Prostate gland (tissue), 2 donors: ENCODE results near the gene PSMC6. TPM values are rescaled to one million over a fixed set of nuclear protein-coding genes. Genes with fewer than 3 reads are reported as not detected.

ENCODE experiments used
- DNase-seq: peaks from one replicate; pipeline ENCODE4 v3.0.0-alpha.2; 2019; ENCODE audit warnings: low spot score
- H3K27ac ChIP-seq, 2 donors: fragments of 200-600 bp; sonication (generic); 2 replicates each; pipeline ENCODE4 v1.5.1; 2017 to 2019
- H3K27me3 ChIP-seq: fragments of 200-600 bp; sonication (generic); replicated peaks from 2 replicates; pipeline ENCODE4 v1.5.1; 2019; ENCODE audit not compliant: insufficient read depth
- H3K36me3 ChIP-seq, 2 donors: fragments of 200-600 bp; sonication (generic); 1 replicate in 1 of 2; 2 replicates in 1 of 2; pipeline versions ENCODE4 v1.5.1 to v1.8.1; 2017 to 2019
- H3K4me1 ChIP-seq: fragments of 200-600 bp; sonication (generic); replicated peaks from 2 replicates; pipeline ENCODE4 v1.5.1; 2019
- H3K4me3 ChIP-seq, 2 donors: fragments of 200-600 bp; sonication (generic); 2 replicates each; pipeline ENCODE4 v1.5.1; 2017 to 2019
- H3K9me3 ChIP-seq: fragments of 200-600 bp; sonication (generic); 2 replicates; pipeline ENCODE4 v1.5.1; 2017
- POLR2A ChIP-seq: fragments of 450-650 bp; IDR thresholded peaks from one replicate; pipeline ENCODE4 v1.6.1; 2016; ENCODE audit warnings: antibody characterized with exemption, mild to moderate bottlenecking
- POLR2AphosphoS5 ChIP-seq: sonication (generic); formaldehyde crosslinking; IDR thresholded peaks from one replicate; pipeline ENCODE4 v1.6.1; 2017; ENCODE audit warnings: antibody characterized with exemption
- WGBS: methylation state at CpG from one replicate; pipeline ENCODE4 v1.1.5; 2018; 5-methylcytosine and 5-hydroxymethylcytosine counted together
- intact Hi-C: fragments of 100-400 bp; cut with DNase I; formaldehyde crosslinking; loops from one replicate; pipeline ENCODE4 v1.14.2; 2022
- total RNA-seq, 2 donors: library from RNA; depleted of rRNA; stranded (reverse); fragments of >200 nt; gene quantifications; one replicate each; pipeline ENCODE4 v1.1.0, GENCODE V29; 2016
- TF ChIP-seq, protein P1 (sequence below), 4 experiments: fragments of 200-600 bp in 2 of 4; fragments of 450-650 bp in 2 of 4; sonication (generic) in 2 of 4; IDR thresholded peaks; 1 replicate in 3 of 4; 2 replicates in 1 of 4; pipeline ENCODE4 v1.5.1; 2016 to 2019; ENCODE audit warnings: antibody characterized with exemption in 4 of 4, mild to moderate bottlenecking in 2 of 4, moderate library complexity in 2 of 4

Gene PSMC6
- total RNA-seq, 2 donors from 2014 or later: 73.3 to 87.3 TPM

DNA sequence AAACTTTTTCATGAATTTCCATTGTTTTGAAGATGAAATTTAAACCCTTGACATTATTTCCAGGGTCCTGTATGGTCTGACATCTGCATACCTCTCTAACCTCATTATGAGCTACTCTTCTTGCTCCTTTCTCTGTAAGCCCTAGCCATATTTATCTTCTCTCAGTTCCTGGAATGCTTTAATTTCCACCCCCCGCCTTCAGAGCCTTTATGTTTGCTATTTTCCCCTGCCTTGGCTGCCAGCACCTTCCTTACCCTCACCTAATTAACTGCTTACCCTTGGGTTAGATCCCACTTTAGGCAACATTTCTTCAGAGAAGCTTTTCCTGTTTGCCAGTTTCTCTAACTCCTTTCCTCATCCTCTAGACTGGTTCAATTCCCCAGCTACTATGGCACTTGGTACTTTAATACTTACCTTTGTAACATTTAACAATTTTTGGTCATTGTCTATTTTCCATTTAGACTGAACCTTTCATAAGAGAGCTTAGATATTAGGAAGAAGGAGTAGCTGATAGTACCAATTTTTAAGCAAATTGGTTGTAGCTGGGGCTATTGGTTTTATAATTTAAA, 29.0 kb downstream of the PSMC6 start:
- H3K27ac ChIP-seq: no peak overlapping the region
- DNase-seq: no peak
- H3K4me3 ChIP-seq: no peak overlapping the region
- H3K27me3 ChIP-seq: no peaks in the 10 kb centered on the region
- no peaks in the 10 kb centered on the region for H3K9me3 ChIP-seq
- 34% methylated on average over 1 of the region's 1 CpG for WGBS
- no peaks in the 10 kb centered on the region for H3K4me1 ChIP-seq
- TF ChIP-seq, protein P1, sequence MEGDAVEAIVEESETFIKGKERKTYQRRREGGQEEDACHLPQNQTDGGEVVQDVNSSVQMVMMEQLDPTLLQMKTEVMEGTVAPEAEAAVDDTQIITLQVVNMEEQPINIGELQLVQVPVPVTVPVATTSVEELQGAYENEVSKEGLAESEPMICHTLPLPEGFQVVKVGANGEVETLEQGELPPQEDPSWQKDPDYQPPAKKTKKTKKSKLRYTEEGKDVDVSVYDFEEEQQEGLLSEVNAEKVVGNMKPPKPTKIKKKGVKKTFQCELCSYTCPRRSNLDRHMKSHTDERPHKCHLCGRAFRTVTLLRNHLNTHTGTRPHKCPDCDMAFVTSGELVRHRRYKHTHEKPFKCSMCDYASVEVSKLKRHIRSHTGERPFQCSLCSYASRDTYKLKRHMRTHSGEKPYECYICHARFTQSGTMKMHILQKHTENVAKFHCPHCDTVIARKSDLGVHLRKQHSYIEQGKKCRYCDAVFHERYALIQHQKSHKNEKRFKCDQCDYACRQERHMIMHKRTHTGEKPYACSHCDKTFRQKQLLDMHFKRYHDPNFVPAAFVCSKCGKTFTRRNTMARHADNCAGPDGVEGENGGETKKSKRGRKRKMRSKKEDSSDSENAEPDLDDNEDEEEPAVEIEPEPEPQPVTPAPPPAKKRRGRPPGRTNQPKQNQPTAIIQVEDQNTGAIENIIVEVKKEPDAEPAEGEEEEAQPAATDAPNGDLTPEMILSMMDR (IDR thresholded peaks at IDR 0.05): no peak
- TF ChIP-seq POLR2A (no peak), POLR2AphosphoS5 (no peak)
- H3K36me3 ChIP-seq: no peaks in the 10 kb centered on the region
- intact Hi-C loops: no loop called here

DNA sequence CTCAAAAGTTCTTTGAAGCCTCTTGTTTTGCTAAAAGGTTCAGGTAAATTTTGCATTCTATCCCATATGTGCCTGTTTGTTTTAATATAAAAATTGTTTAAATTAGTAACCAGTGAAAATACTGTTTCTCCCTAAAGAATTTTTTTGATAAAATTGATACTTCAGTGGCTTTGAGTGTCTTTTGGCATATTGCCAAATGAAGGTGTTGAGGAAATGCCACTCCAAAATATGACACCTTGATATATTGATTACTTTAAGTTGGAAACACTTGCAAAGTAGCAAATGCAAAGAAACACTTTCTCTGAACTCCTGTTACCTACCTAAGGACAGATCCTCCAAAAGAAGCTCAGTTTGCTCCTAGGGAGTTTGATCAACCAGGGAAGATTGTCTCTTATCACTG, 31.4 kb downstream of the PSMC6 start:
- Histone ChIP-seq H3K36me3 (no peaks in the 10 kb centered on the region), H3K27ac (no peak overlapping the region), H3K4me3 (no peak overlapping the region), H3K9me3 (no peaks in the 10 kb centered on the region), H3K27me3 (no peaks in the 10 kb centered on the region), H3K4me1 (no peaks in the 10 kb centered on the region)
- intact Hi-C loops: no loop called here
- TF ChIP-seq POLR2A: no peak
- no peak for TF ChIP-seq POLR2AphosphoS5
- TF ChIP-seq, protein P1 (IDR thresholded peaks at IDR 0.05): no peak
- no peak for DNase-seq

DNA sequence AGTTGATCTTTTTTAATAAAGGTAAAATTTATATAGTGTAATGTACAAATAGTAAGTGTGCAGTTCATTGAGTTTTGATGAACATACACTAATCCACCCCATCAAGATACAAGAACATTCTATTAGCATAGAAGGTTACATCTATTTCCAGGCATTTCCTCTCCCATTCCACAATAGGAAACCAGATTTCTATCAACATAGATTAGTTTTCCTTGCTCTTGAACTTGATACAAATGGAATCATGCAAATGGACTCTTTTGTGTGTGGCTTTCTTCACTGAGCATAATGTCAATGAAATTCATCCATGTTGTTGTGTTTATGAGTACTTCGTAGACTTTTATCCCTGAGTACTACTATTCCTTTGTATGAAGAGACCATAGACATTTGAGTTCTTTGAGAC, 33.8 kb downstream of the PSMC6 start:
- Histone ChIP-seq H3K4me3 (no peak overlapping the region), H3K36me3 (no peaks in the 10 kb centered on the region), H3K4me1 (no peaks in the 10 kb centered on the region), H3K27me3 (no peaks in the 10 kb centered on the region), H3K27ac (no peak overlapping the region), H3K9me3 (no peaks in the 10 kb centered on the region)
- TF ChIP-seq POLR2AphosphoS5 (no peak), POLR2A (no peak)
- TF ChIP-seq, protein P1 (IDR thresholded peaks at IDR 0.05): no peak
- 97% methylated on average over 1 of the region's 1 CpG for WGBS
- DNase-seq: no peak
- intact Hi-C loops: no loop called here

DNA sequence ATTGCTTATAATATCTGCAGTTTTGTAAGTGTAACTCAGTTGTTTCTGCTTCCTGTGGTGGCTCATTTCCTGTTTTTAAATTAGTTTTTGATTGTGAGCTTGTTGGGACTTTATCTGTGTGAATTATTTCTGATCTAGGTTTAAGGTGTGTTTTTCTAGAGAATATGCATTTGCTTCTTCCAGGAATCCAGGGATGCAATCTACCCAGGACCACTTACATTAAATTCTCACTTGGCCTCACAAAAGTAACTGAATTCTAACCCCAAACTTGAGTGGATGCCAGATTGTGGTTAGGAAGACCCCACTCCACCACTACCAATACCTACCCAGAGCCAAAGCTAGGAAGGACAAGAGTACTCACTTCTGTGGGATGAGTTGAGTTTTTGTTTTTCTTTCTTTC, 34.9 kb downstream of the PSMC6 start:
- H3K27me3 ChIP-seq: no peaks in the 10 kb centered on the region
- H3K4me3 ChIP-seq: no peak overlapping the region
- H3K9me3 ChIP-seq: no peaks in the 10 kb centered on the region
- TF ChIP-seq POLR2AphosphoS5 (no peak), POLR2A (no peak)
- TF ChIP-seq, protein P1 (IDR thresholded peaks at IDR 0.05): no peak
- no peaks in the 10 kb centered on the region for H3K36me3 ChIP-seq
- H3K27ac ChIP-seq: no peak overlapping the region
- intact Hi-C loops: no loop called here
- H3K4me1 ChIP-seq: no peaks in the 10 kb centered on the region
- no peak for DNase-seq

DNA sequence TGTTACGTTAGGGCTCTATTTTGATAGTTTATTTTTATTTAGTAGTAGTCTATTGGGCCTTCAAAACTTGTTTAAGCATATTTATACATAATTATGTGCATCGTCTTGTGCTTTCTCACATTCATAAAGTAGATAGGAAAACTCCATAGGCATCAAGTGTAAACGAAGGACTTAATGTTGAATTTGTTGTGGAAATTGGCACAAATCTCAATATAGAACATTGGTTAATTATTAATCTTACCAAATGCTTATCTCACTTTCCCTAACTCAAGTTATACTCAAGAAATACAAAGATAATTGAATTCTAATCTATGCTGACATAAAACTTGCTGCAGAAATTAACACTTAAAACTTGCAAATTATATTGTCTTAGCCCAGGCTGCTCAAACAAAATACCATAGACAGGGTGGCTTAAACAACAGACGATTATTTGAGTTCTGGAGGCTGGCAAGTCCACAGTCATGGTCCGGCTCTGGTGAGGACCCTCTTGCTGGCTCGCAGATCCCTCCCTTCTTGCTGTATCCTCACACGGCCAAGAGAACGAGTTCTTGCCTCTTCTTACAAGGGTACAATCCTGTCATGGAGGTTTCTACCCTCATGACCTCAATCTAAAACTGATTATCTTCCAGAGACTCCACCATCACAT, 41.8 kb downstream of the PSMC6 start:
- no peak overlapping the region for H3K27ac ChIP-seq
- H3K36me3 ChIP-seq: no peaks in the 10 kb centered on the region
- H3K4me3 ChIP-seq: no peak overlapping the region
- TF ChIP-seq POLR2AphosphoS5: no peak
- TF ChIP-seq POLR2A: no peak
- TF ChIP-seq, protein P1 (IDR thresholded peaks at IDR 0.05): no peak
- no peaks in the 10 kb centered on the region for H3K9me3 ChIP-seq
- WGBS: 86% methylated on average over 8 of the region's 8 CpGs
- no peaks in the 10 kb centered on the region for H3K27me3 ChIP-seq
- no peak for DNase-seq
- H3K4me1 ChIP-seq: no peaks in the 10 kb centered on the region
- intact Hi-C loops: no loop called here
